T-cell (primary cell): ENCODE measurements around the gene PCDHB8. TPM values are rescaled to one million over a fixed set of nuclear protein-coding genes. Genes with fewer than 3 reads are reported as not detected.
"Not testable (repeated sequence)": the region's sequence is repeated elsewhere in the genome, so short reads cannot be mapped to it uniquely, and the experiment has no call there.

Experiments used
- ATAC-seq, 4 experiments: fragments of 200-7000 bp in 3 of 4; fragments of 150-1000 bp in 1 of 4; cut with Tn5 transposase; replicated peaks in 1 of 4; 1 replicate in 3 of 4; 2 replicates in 1 of 4; pipeline ENCODE4 v1.10.0; 2021; ENCODE audit warnings: moderate library complexity in 3 of 4, mild to moderate bottlenecking in 2 of 4, moderate number of reproducible peaks in 1 of 4
- CTCF ChIA-PET, 2 donors: fragments of 300-600 bp; sonication (Branson Sonifier 250); formaldehyde crosslinking; loops; one replicate each; lab custom pipeline; 2022; ENCODE audit warnings: antibody characterized with exemption in 2 of 2; lab: Charles Lee
- POLR2A ChIA-PET, 2 donors: fragments of 300-600 bp; sonication (Branson Sonifier 250); formaldehyde crosslinking; loops; one replicate each; lab custom pipeline; 2022; ENCODE audit warnings: antibody characterized with exemption in 2 of 2; lab: Charles Lee
- DNase-seq, 35 experiments: peaks; one replicate each; pipeline versions ENCODE4 v3.0.0 to v3.0.0-alpha.2; 2013 to 2023
- H3K27ac ChIP-seq: one replicate; pipeline ENCODE4 v1.5.1; 2013; ENCODE audit warnings: low read length
- H3K27me3 ChIP-seq, 2 experiments: replicated peaks in 1 of 2; 1 replicate in 1 of 2; 2 replicates in 1 of 2; pipeline versions ENCODE4 v1.6.1 to v1.7.0; 2013; ENCODE audit warnings: low read length in 1 of 2, mixed read lengths in 1 of 2; ENCODE audit not compliant: control insufficient read depth in 2 of 2, insufficient read depth in 2 of 2; ENCODE audit errors: extremely low read depth in 1 of 2
- H3K36me3 ChIP-seq, 2 donors: 1 replicate in 1 of 2; 2 replicates in 1 of 2; pipeline versions ENCODE4 v1.6.1 to v1.7.0; 2013; ENCODE audit warnings: low read length in 1 of 2; ENCODE audit not compliant: control insufficient read depth in 2 of 2, insufficient read depth in 1 of 2; ENCODE audit errors: extremely low read depth in 1 of 2
- H3K4me1 ChIP-seq, 2 experiments: 1 replicate in 1 of 2; 2 replicates in 1 of 2; pipeline versions ENCODE4 v1.6.1 to v1.7.0; 2013; ENCODE audit warnings: low read length in 2 of 2, mixed read lengths in 1 of 2; ENCODE audit not compliant: insufficient read depth in 2 of 2, control insufficient read depth in 1 of 2; ENCODE audit errors: extremely low read depth in 1 of 2
- H3K4me3 ChIP-seq, 2 donors: 1 replicate in 1 of 2; 2 replicates in 1 of 2; pipeline versions ENCODE4 v1.5.1 to v1.7.0; 2013; ENCODE audit warnings: mild to moderate bottlenecking in 2 of 2, low read length in 1 of 2, moderate library complexity in 1 of 2; ENCODE audit not compliant: control insufficient read depth in 1 of 2; ENCODE audit errors: extremely low read depth in 1 of 2
- H3K9me3 ChIP-seq: 2 replicates; pipeline ENCODE4 v1.7.0; 2013
- H3K27ac Mint-ChIP-seq, 2 donors: one replicate each; pipeline ENCODE4 v1.8.0; 2020 to 2021; ENCODE audit warnings: mild to moderate bottlenecking in 2 of 2, mixed read lengths in 2 of 2
- H3K27me3 Mint-ChIP-seq, 2 donors: one replicate each; pipeline ENCODE4 v1.8.0; 2021 to 2022; ENCODE audit warnings: mixed read lengths in 2 of 2
- H3K36me3 Mint-ChIP-seq: one replicate; pipeline ENCODE4 v1.8.0; 2021; ENCODE audit warnings: mixed read lengths
- H3K4me1 Mint-ChIP-seq, 3 donors: one replicate each; pipeline ENCODE4 v1.8.0; 2020 to 2022; ENCODE audit warnings: mixed read lengths in 3 of 3, mild to moderate bottlenecking in 1 of 3
- H3K4me3 Mint-ChIP-seq, 3 donors: one replicate each; pipeline ENCODE4 v1.8.0; 2020 to 2022; ENCODE audit warnings: mild to moderate bottlenecking in 3 of 3, mixed read lengths in 3 of 3, moderate library complexity in 3 of 3
- H3K9me3 Mint-ChIP-seq, 3 donors: one replicate each; pipeline ENCODE4 v1.8.0; 2020 to 2022; ENCODE audit warnings: mixed read lengths in 3 of 3
- WGBS: methylation state at CpG from one replicate; pipeline ENCODE4 v1.1.5; 2013; ENCODE audit warnings: missing lambda C conversion rate; ENCODE audit not compliant: insufficient coverage; 5-methylcytosine and 5-hydroxymethylcytosine counted together
- total RNA-seq, 35 experiments: library from RNA in 6 of 35; stranded (reverse) in 6 of 35; fragments of 120-200 nt in 1 of 35; gene quantifications; one replicate each; pipeline versions ENCODE4 v1.2.1 to v1.2.4 and lab custom pipeline; 2013 to 2026

PCDHB8 gene
- total RNA-seq, 5 donors from 2014 or later (not counting 1 experiment from before 2014, with no cell fraction given): not detected

DNA sequence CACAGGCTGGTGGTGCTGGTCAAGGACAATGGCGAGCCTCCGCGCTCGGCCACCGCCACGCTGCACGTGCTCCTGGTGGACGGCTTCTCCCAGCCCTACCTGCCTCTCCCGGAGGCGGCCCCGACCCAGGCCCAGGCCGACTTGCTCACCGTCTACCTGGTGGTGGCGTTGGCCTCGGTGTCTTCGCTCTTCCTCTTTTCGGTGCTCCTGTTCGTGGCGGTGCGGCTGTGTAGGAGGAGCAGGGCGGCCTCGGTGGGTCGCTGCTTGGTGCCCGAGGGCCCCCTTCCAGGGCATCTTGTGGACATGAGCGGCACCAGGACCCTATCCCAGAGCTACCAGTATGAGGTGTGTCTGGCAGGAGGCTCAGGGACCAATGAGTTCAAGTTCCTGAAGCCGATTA, 38.4 kb downstream of the PCDHB8 start:
- H3K4me3 ChIP-seq, H3K4me3 Mint-ChIP-seq, H3K36me3 ChIP-seq, H3K9me3 ChIP-seq, H3K4me1 Mint-ChIP-seq, H3K36me3 Mint-ChIP-seq, DNase-seq, H3K27ac Mint-ChIP-seq, POLR2A ChIA-PET, ATAC-seq, H3K27ac ChIP-seq, CTCF ChIA-PET, H3K4me1 ChIP-seq: not testable (repeated sequence)
- H3K27me3 ChIP-seq: peaks cover 12 to 17% of the 10 kb centered on the region in 2 experiments
- Mint-ChIP-seq H3K9me3 (peaks cover 10 to 34% (median 28%) of the 10 kb centered on the region in 3 donors), H3K27me3 (peaks cover 57 to 64% of the 10 kb centered on the region in 2 donors)
- no CpG with 5 or more reads among the region's 26 CpGs for WGBS

- Histone ChIP-seq H3K27me3 (peaks cover 4 to 24% of the 10 kb centered on the region in 2 experiments), H3K4me3 (no peak within 1 kb of the TSS), H3K4me1 (no peaks in the 10 kb centered on the region), H3K27ac (no peak within 1 kb of the TSS), H3K9me3 (no peaks in the 10 kb centered on the region), H3K36me3 (no peaks in the 10 kb centered on the region)
- ChIA-PET POLR2A (no interaction called here), CTCF (interaction anchor here (1.2 to 1.5 kb wide), 4 partner anchors 9 to 341 kb away, joined by 3 to 16 read pairs (median 4); no protein-coding TSS in a partner anchor)
- Mint-ChIP-seq H3K4me3 (peak within 1 kb of the TSS in 2 of 3 donors; percentile 4 to 26), H3K9me3 (peaks cover 6 to 31% (median 25%) of the 10 kb centered on the region in 3 donors), H3K27ac (no peak within 1 kb of the TSS), H3K4me1 (peaks cover 0 to 7% (median 6%) of the 10 kb centered on the region in 3 donors), H3K27me3 (peaks cover 57 to 64% of the 10 kb centered on the region in 2 donors), H3K36me3 (peaks cover 3% of the 10 kb centered on the region)
- WGBS: 29% methylated on average over 14 of the region's 15 CpGs
- DNase-seq: peak in 1 of 35 experiments; percentile 40
- ATAC-seq: no peak
Observed at GRCh38 chr5:141223112-141223783, 45.7 kb downstream of the PCDHB8 start, which contains the start of gene PCDHB14. Gene PCDHB14, plus strand, starts transcription at chr5:141223343. Its CDS starts 163 bp downstream, at chr5:141223506.

DNA sequence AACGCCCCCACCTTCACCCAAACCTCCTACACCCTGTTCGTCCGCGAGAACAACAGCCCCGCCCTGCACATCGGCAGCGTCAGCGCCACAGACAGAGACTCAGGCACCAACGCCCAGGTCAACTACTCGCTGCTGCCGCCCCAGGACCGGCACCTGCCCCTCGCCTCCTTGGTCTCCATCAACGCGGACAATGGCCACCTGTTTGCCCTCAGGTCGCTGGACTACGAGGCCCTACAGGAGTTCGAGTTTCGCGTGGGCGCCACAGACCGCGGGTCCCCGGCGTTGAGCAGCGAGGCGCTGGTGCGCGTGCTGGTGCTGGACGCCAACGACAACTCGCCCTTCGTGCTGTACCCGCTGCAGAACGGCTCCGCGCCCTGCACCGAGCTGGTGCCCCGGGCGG, 47.3 kb downstream of the PCDHB8 start:
- H3K9me3 ChIP-seq, H3K4me1 Mint-ChIP-seq, H3K4me1 ChIP-seq, H3K27ac Mint-ChIP-seq, H3K4me3 Mint-ChIP-seq, DNase-seq, H3K36me3 Mint-ChIP-seq, H3K27ac ChIP-seq, POLR2A ChIA-PET, H3K4me3 ChIP-seq, H3K36me3 ChIP-seq, CTCF ChIA-PET, ATAC-seq: not testable (repeated sequence)
- peaks cover under 1 to 24% (median 14%) of the 10 kb centered on the region in 3 donors for H3K9me3 Mint-ChIP-seq
- peaks cover 44 to 54% of the 10 kb centered on the region in 2 donors for H3K27me3 Mint-ChIP-seq
- H3K27me3 ChIP-seq: peaks cover 4 to 19% of the 10 kb centered on the region in 2 experiments
- 25% methylated on average over 11 of the region's 40 CpGs for WGBS

DNA sequence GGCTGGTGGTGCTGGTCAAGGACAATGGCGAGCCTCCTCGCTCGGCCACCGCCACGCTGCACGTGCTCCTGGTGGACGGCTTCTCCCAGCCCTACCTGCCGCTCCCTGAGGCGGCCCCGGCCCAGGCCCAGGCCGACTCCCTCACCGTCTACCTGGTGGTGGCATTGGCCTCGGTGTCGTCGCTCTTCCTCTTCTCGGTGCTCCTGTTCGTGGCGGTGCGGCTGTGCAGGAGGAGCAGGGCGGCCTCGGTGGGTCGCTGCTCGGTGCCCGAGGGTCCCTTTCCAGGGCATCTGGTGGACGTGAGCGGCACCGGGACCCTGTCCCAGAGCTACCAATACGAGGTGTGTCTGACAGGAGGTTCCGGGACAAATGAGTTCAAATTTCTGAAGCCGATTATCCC, 47.8 kb downstream of the PCDHB8 start:
- H3K4me3 ChIP-seq, ATAC-seq, H3K4me1 ChIP-seq, H3K36me3 Mint-ChIP-seq, H3K36me3 ChIP-seq, H3K9me3 ChIP-seq, H3K27ac ChIP-seq, H3K4me3 Mint-ChIP-seq, H3K27ac Mint-ChIP-seq, DNase-seq, H3K4me1 Mint-ChIP-seq, POLR2A ChIA-PET, CTCF ChIA-PET: not testable (repeated sequence)
- Mint-ChIP-seq H3K27me3 (peaks cover 38 to 48% of the 10 kb centered on the region in 2 donors), H3K9me3 (peaks cover 0 to 18% (median 10%) of the 10 kb centered on the region in 3 donors)
- H3K27me3 ChIP-seq: peaks cover 4 to 19% of the 10 kb centered on the region in 2 experiments
- 47% methylated on average over 11 of the region's 30 CpGs for WGBS

Other genes starting within 250 kb of the PCDHB8 start
- under 1 TPM in 1 of 5 donors, not detected in 4; 0.03 TPM for gene PCDHAC2, start 211.3 kb upstream of the PCDHB8 start, total RNA-seq
- gene PCDHB1, start 126.4 kb upstream of the PCDHB8 start, total RNA-seq: not detected
- 1 to 10 TPM in 1 of 5 donors, under 1 TPM in 1, not detected in 3; 0.09 to 1.4 TPM for gene PCDHB2, start 83.2 kb upstream of the PCDHB8 start, total RNA-seq
- gene PCDHB3, start 77.3 kb upstream of the PCDHB8 start, total RNA-seq: 1 to 10 TPM in 1 of 5 donors, not detected in 4; 1.2 TPM
- gene PCDHB4, start 56.0 kb upstream of the PCDHB8 start, total RNA-seq: not detected
- under 1 TPM in 3 of 5 donors, not detected in 2; 0.09 to 0.32 (median 0.30) TPM for gene PCDHB5, start 42.6 kb upstream of the PCDHB8 start, total RNA-seq
- not detected for gene PCDHB6, start 27.7 kb upstream of the PCDHB8 start, total RNA-seq
- not detected for gene PCDHB7, start 5.1 kb upstream of the PCDHB8 start, total RNA-seq
- gene PCDHB16, start 4.6 kb downstream of the PCDHB8 start, total RNA-seq: not detected
- under 1 TPM in 3 of 5 donors, not detected in 2; 0.09 to 0.26 (median 0.23) TPM for gene PCDHB9, start 9.4 kb downstream of the PCDHB8 start, total RNA-seq
- gene PCDHB10, start 14.6 kb downstream of the PCDHB8 start, total RNA-seq: not detected
- not detected for gene PCDHB11, start 21.8 kb downstream of the PCDHB8 start, total RNA-seq
- not detected for gene PCDHB12, start 30.9 kb downstream of the PCDHB8 start, total RNA-seq
- under 1 TPM in 1 of 5 donors, not detected in 4; 0.06 TPM for gene PCDHB13, start 36.1 kb downstream of the PCDHB8 start, total RNA-seq
- under 1 TPM in 1 of 5 donors, not detected in 4; 0.12 TPM for gene PCDHB14, start 45.6 kb downstream of the PCDHB8 start, total RNA-seq
- gene PCDHB15, start 67.6 kb downstream of the PCDHB8 start, total RNA-seq: under 1 TPM in 2 of 5 donors, not detected in 3; 0.12 to 0.16 TPM
- gene SLC25A2, start 126.3 kb downstream of the PCDHB8 start, total RNA-seq: 1 to 10 TPM in 2 of 5 donors, under 1 TPM in 2, not detected in 1; 0.49 to 2.0 (median 0.97) TPM
- gene TAF7, start 143.0 kb downstream of the PCDHB8 start, total RNA-seq: 100 to 1,000 TPM in 3 of 5 donors, 10 to 100 TPM in 2; 83.7 to 103 (median 101) TPM
- gene PCDHGA1, start 152.7 kb downstream of the PCDHB8 start, total RNA-seq: under 1 TPM in 4 of 5 donors, not detected in 1; 0.16 to 0.38 (median 0.31) TPM
- under 1 TPM in 2 of 5 donors, not detected in 3; 0.13 to 0.15 TPM for gene PCDHGA2, start 161.0 kb downstream of the PCDHB8 start, total RNA-seq
- gene PCDHGA3, start 166.0 kb downstream of the PCDHB8 start, total RNA-seq: under 1 TPM in 2 of 5 donors, not detected in 3; 0.09 to 0.20 TPM
- gene PCDHGB1, start 172.3 kb downstream of the PCDHB8 start, total RNA-seq: under 1 TPM in 2 of 5 donors, not detected in 3; 0.13 to 0.19 TPM
- under 1 TPM in 4 of 5 donors, not detected in 1; 0.18 to 0.37 (median 0.28) TPM for gene PCDHGA4, start 177.2 kb downstream of the PCDHB8 start, total RNA-seq
- under 1 TPM; 0.16 to 0.62 (median 0.47) TPM for gene PCDHGB2, start 182.2 kb downstream of the PCDHB8 start, total RNA-seq
- under 1 TPM in 3 of 5 donors, not detected in 2; 0.06 to 0.43 (median 0.41) TPM for gene PCDHGA5, start 186.4 kb downstream of the PCDHB8 start, total RNA-seq
- under 1 TPM; 0.20 to 0.85 (median 0.41) TPM for gene PCDHGB3, start 192.5 kb downstream of the PCDHB8 start, total RNA-seq
- gene PCDHGA6, start 196.1 kb downstream of the PCDHB8 start, total RNA-seq: under 1 TPM; 0.19 to 0.64 (median 0.28) TPM
- under 1 TPM; 0.16 to 0.53 (median 0.21) TPM for gene PCDHGA7, start 205.0 kb downstream of the PCDHB8 start, total RNA-seq
- under 1 TPM; 0.09 to 0.29 (median 0.19) TPM for gene PCDHGB4, start 209.9 kb downstream of the PCDHB8 start, total RNA-seq
- under 1 TPM in 3 of 5 donors, not detected in 2; 0.05 to 0.13 (median 0.09) TPM for gene PCDHGA8, start 214.8 kb downstream of the PCDHB8 start, total RNA-seq
- gene PCDHGB5, start 220.2 kb downstream of the PCDHB8 start, total RNA-seq: under 1 TPM; 0.26 to 0.96 (median 0.39) TPM
- under 1 TPM in 4 of 5 donors, not detected in 1; 0.14 to 0.26 (median 0.19) TPM for gene PCDHGA9, start 225.0 kb downstream of the PCDHB8 start, total RNA-seq
- gene PCDHGB6, start 230.2 kb downstream of the PCDHB8 start, total RNA-seq: under 1 TPM in 4 of 5 donors, not detected in 1; 0.19 to 0.59 (median 0.37) TPM
- gene PCDHGA10, start 235.2 kb downstream of the PCDHB8 start, total RNA-seq: under 1 TPM; 0.10 to 0.53 (median 0.32) TPM
- under 1 TPM; 0.16 to 0.33 (median 0.22) TPM for gene PCDHGB7, start 239.9 kb downstream of the PCDHB8 start, total RNA-seq
- gene PCDHGA11, start 243.3 kb downstream of the PCDHB8 start, total RNA-seq: under 1 TPM in 4 of 5 donors, not detected in 1; 0.06 to 0.44 (median 0.11) TPM